Tibial nerve (tissue), 4 donors: ENCODE results near the gene RPP38. TPM values are rescaled to one million over a fixed set of nuclear protein-coding genes. Genes with fewer than 3 reads are reported as not detected.

ENCODE experiments used
- DNase-seq, 2 donors: peaks; one replicate each; pipeline ENCODE4 v3.0.0-alpha.2; 2019; ENCODE audit warnings: low spot score in 2 of 2
- H3K27ac ChIP-seq, 4 donors: fragments of 200-600 bp; sonication (generic) in 3 of 4; one replicate each; pipeline ENCODE4 v1.5.1; 2017 to 2019; ENCODE audit warnings: mild to moderate bottlenecking in 1 of 4
- H3K27me3 ChIP-seq, 2 donors: fragments of 200-600 bp; sonication (generic) in 1 of 2; one replicate each; pipeline versions ENCODE4 v1.5.1 to v1.6.0; 2017 to 2019
- H3K36me3 ChIP-seq, 3 donors: fragments of 200-600 bp; sonication (generic); one replicate each; pipeline ENCODE4 v1.5.1; 2018 to 2019
- H3K4me1 ChIP-seq, 4 donors: fragments of 200-600 bp; sonication (generic) in 3 of 4; one replicate each; pipeline ENCODE4 v1.5.1; 2017 to 2019
- H3K4me3 ChIP-seq, 4 donors: fragments of 200-600 bp; sonication (generic) in 3 of 4; one replicate each; pipeline ENCODE4 v1.5.1; 2017 to 2019; ENCODE audit warnings: mild to moderate bottlenecking in 1 of 4, moderate library complexity in 1 of 4
- H3K9me3 ChIP-seq, 4 donors: fragments of 200-600 bp; sonication (generic) in 3 of 4; one replicate each; pipeline ENCODE4 v1.5.1; 2017 to 2019
- CTCF ChIP-seq, 5 experiments: fragments of 200-600 bp in 3 of 5; fragments of 450-650 bp in 2 of 5; sonication (generic) in 3 of 5; IDR thresholded peaks; one replicate each; pipeline ENCODE4 v1.5.1; 2016 to 2019; ENCODE audit warnings: antibody characterized with exemption in 5 of 5, mild to moderate bottlenecking in 3 of 5, moderate library complexity in 2 of 5
- EP300 ChIP-seq, 2 donors: sonication (generic); formaldehyde crosslinking; IDR thresholded peaks; one replicate each; pipeline ENCODE4 v1.6.1; 2017; ENCODE audit warnings: antibody characterized with exemption in 2 of 2, mild to moderate bottlenecking in 1 of 2
- POLR2A ChIP-seq, 2 donors: fragments of 450-650 bp; IDR thresholded peaks; one replicate each; pipeline ENCODE4 v1.6.1; 2017; ENCODE audit warnings: antibody characterized with exemption in 2 of 2, mild to moderate bottlenecking in 2 of 2, moderate library complexity in 2 of 2
- WGBS, 2 donors: methylation state at CpG; one replicate each; pipeline ENCODE4 v1.1.5; 2018; 5-methylcytosine and 5-hydroxymethylcytosine counted together
- total RNA-seq, 4 donors: library from RNA; depleted of rRNA; stranded (reverse); fragments of >200 nt; gene quantifications; one replicate each; pipeline ENCODE4 v1.1.0, GENCODE V29; 2016

The RPP38 gene
- total RNA-seq, 4 donors from 2014 or later, result 10.5 to 19.2 (median 16.5) TPM

- peaks cover 0 to 31% (median 5%) of the 10 kb centered on the region in 4 donors for H3K4me1 ChIP-seq
- TF ChIP-seq POLR2A (IDR thresholded peaks at IDR 0.05) (no peak), CTCF (IDR thresholded peaks at IDR 0.05) (no peak), EP300 (IDR thresholded peaks at IDR 0.05) (no peak)
- no peaks in the 10 kb centered on the region for H3K9me3 ChIP-seq
- H3K36me3 ChIP-seq, result peaks cover 0 to 64% (median 5%) of the 10 kb centered on the region in 3 donors
- no peaks in the 10 kb centered on the region for H3K27me3 ChIP-seq
- H3K27ac ChIP-seq, result no peak overlapping the region
- no peak overlapping the region for H3K4me3 ChIP-seq
- WGBS, 2 donors, result 82 to 84% methylated on average over 9 of the region's 9 CpGs
- no peak for DNase-seq
These were observed 6.4 kb downstream of the RPP38 start for GRCh38 chr10:15103513-15103912.

GRCh38 chr10:15106352-15107013 lies 9.3 kb downstream of the RPP38 start:
- no peaks in the 10 kb centered on the region for H3K9me3 ChIP-seq
- H3K4me1 ChIP-seq, result peaks cover 0 to 12% (median 0%) of the 10 kb centered on the region in 4 donors
- no peak for TF ChIP-seq POLR2A (IDR thresholded peaks at IDR 0.05)
- TF ChIP-seq CTCF (IDR thresholded peaks at IDR 0.05), result peak; percentile 82 to 89 (median 83)
- peak; percentile 62 to 88 for DNase-seq
- no peak overlapping the region for H3K4me3 ChIP-seq
- WGBS, 2 donors, result 44 to 48% methylated on average over 8 of the region's 8 CpGs
- peaks cover 0 to 87% (median 5%) of the 10 kb centered on the region in 3 donors for H3K36me3 ChIP-seq
- H3K27ac ChIP-seq, result peak overlapping the region in 1 of 4 donors; percentile 46
- H3K27me3 ChIP-seq, result no peaks in the 10 kb centered on the region

GRCh38 chr10:15112657-15113056 lies 15.5 kb downstream of the RPP38 start:
- TF ChIP-seq POLR2A (IDR thresholded peaks at IDR 0.05), result no peak
- TF ChIP-seq CTCF (IDR thresholded peaks at IDR 0.05), result no peak
- no peak for TF ChIP-seq EP300 (IDR thresholded peaks at IDR 0.05)
- peaks cover 0 to 8% (median 2%) of the 10 kb centered on the region in 4 donors for H3K9me3 ChIP-seq
- DNase-seq, result no peak

GRCh38 chr10:15113766-15114165 lies 16.6 kb downstream of the RPP38 start:
- WGBS, 2 donors, result 41 to 55% methylated on average over 4 of the region's 4 CpGs
- Histone ChIP-seq H3K36me3 (peaks cover 0 to 89% (median 0%) of the 10 kb centered on the region in 3 donors), H3K27me3 (no peaks in the 10 kb centered on the region)

More at GRCh38 chr10:15112657-15113056, 15.5 kb downstream of the RPP38 start:
- Histone ChIP-seq H3K4me3 (no peak overlapping the region), H3K4me1 (no peaks in the 10 kb centered on the region), H3K36me3 (peaks cover 0 to 89% (median 0%) of the 10 kb centered on the region in 3 donors), H3K27ac (no peak overlapping the region), H3K27me3 (no peaks in the 10 kb centered on the region)
- 90 to 92% methylated on average over 13 of the region's 13 CpGs for WGBS, 2 donors

More at GRCh38 chr10:15113766-15114165, 16.6 kb downstream of the RPP38 start:
- H3K9me3 ChIP-seq, result peaks cover 0 to 8% (median 2%) of the 10 kb centered on the region in 4 donors
- H3K4me3 ChIP-seq, result no peak overlapping the region
- no peak overlapping the region for H3K27ac ChIP-seq
- no peaks in the 10 kb centered on the region for H3K4me1 ChIP-seq
- no peak for DNase-seq
- TF ChIP-seq EP300 (IDR thresholded peaks at IDR 0.05) (no peak), POLR2A (IDR thresholded peaks at IDR 0.05) (no peak), CTCF (IDR thresholded peaks at IDR 0.05) (no peak)
